Upper lobe of right lung (tissue), 1 donor: ENCODE results near the gene IFI16. TPM values are rescaled to one million over a fixed set of nuclear protein-coding genes. Genes with fewer than 3 reads are reported as not detected.

Experiments
- ATAC-seq: fragments of 200-7000 bp; cut with Tn5 transposase; one replicate; pipeline ENCODE4 v1.9.1; 2020; ENCODE audit warnings: mild to moderate bottlenecking, moderate library complexity
- DNase-seq: peaks from one replicate; pipeline ENCODE4 v3.0.0-alpha.2; 2020
- H3K27ac ChIP-seq: fragments of 200-600 bp; one replicate; pipeline ENCODE4 v1.8.0; 2022
- H3K27me3 ChIP-seq: fragments of 200-600 bp; one replicate; pipeline ENCODE4 v1.8.0; 2022; ENCODE audit warnings: mild to moderate bottlenecking
- H3K36me3 ChIP-seq: fragments of 200-600 bp; one replicate; pipeline ENCODE4 v1.8.0; 2022
- H3K4me1 ChIP-seq: fragments of 200-600 bp; one replicate; pipeline ENCODE4 v1.8.0; 2022
- H3K4me3 ChIP-seq: fragments of 200-600 bp; one replicate; pipeline ENCODE4 v1.8.0; 2022; ENCODE audit warnings: mild to moderate bottlenecking
- H3K9me3 ChIP-seq: fragments of 200-600 bp; one replicate; pipeline ENCODE4 v1.8.0; 2022
- CTCF ChIP-seq: fragments of 200-600 bp; IDR thresholded peaks from one replicate; pipeline ENCODE4 v1.8.0; 2022; ENCODE audit warnings: antibody characterized with exemption
- intact Hi-C: fragments of 100-400 bp; cut with DNase I; formaldehyde crosslinking; loops from one replicate; pipeline ENCODE4 v1.11.0; 2022
- total RNA-seq: library from RNA; stranded (reverse); fragmentation: NEBNext Ultra II Directional; extraction: Animal tissue kit (Norgen Biotek cat#: 25700); gene quantifications from one replicate; pipeline ENCODE4 v1.2.1, GENCODE V29; 2021
- donor health status: DM: no; HTN: yes; CAD: no; lungs with severe emphysema.

IFI16 gene
- total RNA-seq, 1 donor from 2014 or later, result 98.0 TPM

GRCh38 chr1:158989424-158989823 lies 20.3 kb upstream of the IFI16 start:
- ATAC-seq, result no peak

GRCh38 chr1:158992787-158993312 lies 16.9 kb upstream of the IFI16 start:
- Histone ChIP-seq H3K9me3 (no peaks in the 10 kb centered on the region), H3K27me3 (no peaks in the 10 kb centered on the region), H3K27ac (no peak overlapping the region), H3K4me3 (no peak overlapping the region), H3K4me1 (no peaks in the 10 kb centered on the region), H3K36me3 (no peaks in the 10 kb centered on the region)
- no peak for DNase-seq
- intact Hi-C loops, result no loop called here
- no peak for TF ChIP-seq CTCF
- no peak for ATAC-seq

More at GRCh38 chr1:158989424-158989823, 20.3 kb upstream of the IFI16 start:
- Histone ChIP-seq H3K27me3 (no peaks in the 10 kb centered on the region), H3K27ac (no peak overlapping the region), H3K9me3 (no peaks in the 10 kb centered on the region), H3K36me3 (no peaks in the 10 kb centered on the region), H3K4me3 (no peak overlapping the region), H3K4me1 (no peaks in the 10 kb centered on the region)
- DNase-seq, result no peak
- no peak for TF ChIP-seq CTCF
- intact Hi-C loops, result no loop called here

DNA sequence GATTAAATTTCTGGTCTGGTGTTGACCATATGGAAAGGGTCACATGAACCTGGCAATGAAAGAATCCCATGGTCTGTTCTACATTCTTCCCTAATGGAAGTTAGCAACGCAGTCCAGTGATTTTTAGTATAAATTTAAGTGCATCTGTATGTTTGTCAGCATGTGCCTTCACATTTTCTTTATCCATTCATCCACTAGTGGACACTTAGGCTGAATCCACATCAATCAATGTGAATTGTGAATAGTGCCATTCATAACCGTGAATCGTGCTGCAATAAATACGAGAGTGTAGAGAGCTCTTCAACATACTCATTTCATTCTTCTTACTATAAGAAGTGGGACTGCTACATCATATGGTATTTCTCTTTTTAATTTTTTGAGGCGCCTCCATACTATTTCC lies 12.7 kb upstream of the IFI16 start:
- H3K36me3 ChIP-seq, result no peaks in the 10 kb centered on the region
- DNase-seq (no peak), ATAC-seq (no peak)
- TF ChIP-seq CTCF, result no peak
- H3K27me3 ChIP-seq, result no peaks in the 10 kb centered on the region
- intact Hi-C loops, result no loop called here
- H3K27ac ChIP-seq, result no peak overlapping the region
- no peak overlapping the region for H3K4me3 ChIP-seq
- peaks cover 7% of the 10 kb centered on the region for H3K4me1 ChIP-seq
- H3K9me3 ChIP-seq, result no peaks in the 10 kb centered on the region

DNA sequence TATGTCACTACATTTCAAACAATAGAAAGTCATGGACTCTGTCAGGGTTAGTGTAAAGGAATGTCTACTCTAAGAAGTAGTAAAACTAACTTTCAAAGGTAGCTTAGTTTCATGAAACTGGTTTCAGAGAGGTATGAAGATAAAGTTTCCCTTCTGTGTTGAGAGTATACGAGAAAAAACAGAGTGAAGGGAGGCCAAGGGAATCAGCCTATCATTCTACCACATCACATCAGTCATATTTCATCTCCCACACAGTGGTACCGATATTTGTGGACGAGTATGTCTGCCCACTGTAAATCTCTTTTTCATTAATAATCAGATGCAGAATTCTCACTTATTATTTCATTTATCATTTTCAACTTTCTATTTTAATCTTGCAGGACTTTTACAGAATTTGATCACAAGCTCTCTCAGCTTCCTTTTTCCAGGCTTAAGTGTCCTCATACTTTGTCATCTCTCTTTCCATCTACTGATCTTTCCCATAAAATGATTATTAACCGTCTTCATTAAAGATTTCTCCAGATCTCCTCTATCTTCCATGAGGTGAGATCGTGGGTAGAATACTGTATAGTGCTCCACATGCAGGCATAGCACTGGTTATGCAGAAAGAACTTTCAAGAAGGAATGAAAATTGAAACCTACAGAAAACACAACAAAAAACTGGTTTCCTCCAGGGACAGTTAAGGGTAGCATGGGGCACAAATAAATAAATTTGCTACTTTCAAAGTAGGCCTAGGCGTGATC lies 11.5 kb upstream of the IFI16 start:
- H3K9me3 ChIP-seq, result no peaks in the 10 kb centered on the region
- H3K4me1 ChIP-seq, result peaks cover 7% of the 10 kb centered on the region
- DNase-seq (no peak), ATAC-seq (no peak)
- TF ChIP-seq CTCF, result no peak
- H3K27me3 ChIP-seq, result no peaks in the 10 kb centered on the region
- H3K36me3 ChIP-seq, result no peaks in the 10 kb centered on the region
- peak overlapping the region; percentile 86 for H3K27ac ChIP-seq
- intact Hi-C loops, result no loop called here
- H3K4me3 ChIP-seq, result peak overlapping the region; percentile 42

GRCh38 chr1:158998781-158999161 lies 10.9 kb upstream of the IFI16 start:
- intact Hi-C loops, result no loop called here
- TF ChIP-seq CTCF, result peak; percentile 94
- ATAC-seq, result peak; percentile 83
- peak overlapping the region; percentile 42 for H3K4me3 ChIP-seq
- no peaks in the 10 kb centered on the region for H3K36me3 ChIP-seq
- H3K9me3 ChIP-seq, result no peaks in the 10 kb centered on the region
- peak; percentile 71 for DNase-seq
- H3K27me3 ChIP-seq, result no peaks in the 10 kb centered on the region
- H3K27ac ChIP-seq, result peak overlapping the region; percentile 86
- H3K4me1 ChIP-seq, result peaks cover 7% of the 10 kb centered on the region
